NCI-H2171 treated with DMSO at 0.1 percent for 48 hours (cell line): ENCODE data around the gene PDCD2L.
"Not testable (repeated sequence)": the region's sequence is repeated elsewhere in the genome, so short reads cannot be mapped to it uniquely, and the experiment has no call there.

ENCODE experiments used
- DNase-seq: peaks from one replicate; lab custom pipeline; 2025; lab: John Stamatoyannopoulos, UW

Gene PDCD2L

GRCh38 chr19:34416021-34416545, 11.9 kb downstream of the PDCD2L start:
- no peak for DNase-seq

GRCh38 chr19:34418300-34418699, 14.1 kb downstream of the PDCD2L start:
- no peak for DNase-seq

- no peak for DNase-seq
Measured at GRCh38 chr19:34426096-34426661, 22.0 kb downstream of the PDCD2L start.

GRCh38 chr19:34428549-34429285, 24.5 kb downstream of the PDCD2L start:
- no peak for DNase-seq

- no peak for DNase-seq
Measured at GRCh38 chr19:34429553-34429952, 25.4 kb downstream of the PDCD2L start.

- peak; percentile 22 for DNase-seq
Measured at GRCh38 chr19:34430738-34431625, 26.8 kb downstream of the PDCD2L start.

- DNase-seq = no peak
Measured at GRCh38 chr19:34431681-34432402, 27.6 kb downstream of the PDCD2L start.

- no peak for DNase-seq
Measured at GRCh38 chr19:34432797-34433196, 28.6 kb downstream of the PDCD2L start.

- no peak for DNase-seq
Measured at GRCh38 chr19:34436716-34437115, 32.5 kb downstream of the PDCD2L start.

GRCh38 chr19:34448191-34448590, 44.0 kb downstream of the PDCD2L start:
- DNase-seq = no peak

- no peak for DNase-seq
Measured at GRCh38 chr19:34452723-34453122, 48.5 kb downstream of the PDCD2L start.

GRCh38 chr19:34454091-34454490, 49.9 kb downstream of the PDCD2L start:
- no peak for DNase-seq

GRCh38 chr19:34454685-34455084, 50.5 kb downstream of the PDCD2L start:
- no peak for DNase-seq

- DNase-seq = not testable (repeated sequence)
Measured at GRCh38 chr19:34455783-34456480, 51.7 kb downstream of the PDCD2L start.

- DNase-seq = no peak
Measured at GRCh38 chr19:34457446-34457845, 53.2 kb downstream of the PDCD2L start.

GRCh38 chr19:34458677-34459076, 54.5 kb downstream of the PDCD2L start:
- no peak for DNase-seq

- DNase-seq = no peak
Measured at GRCh38 chr19:34459614-34460013, 55.4 kb downstream of the PDCD2L start.

- DNase-seq = no peak
Measured at GRCh38 chr19:34461375-34462100, 57.3 kb downstream of the PDCD2L start.

- not testable (repeated sequence) for DNase-seq
Measured at GRCh38 chr19:34464785-34465184, 60.6 kb downstream of the PDCD2L start.

GRCh38 chr19:34468409-34468808, 64.2 kb downstream of the PDCD2L start:
- DNase-seq = no peak

GRCh38 chr19:34469026-34469425, 64.8 kb downstream of the PDCD2L start:
- DNase-seq = not testable (repeated sequence)
